Astrocyte (in vitro differentiated cells and primary cell): Measurements from ENCODE around the gene RBPJL. TPM values are rescaled to one million over a fixed set of nuclear protein-coding genes. Genes with fewer than 3 reads are reported as not detected.

Experiments used
- DNase-seq: peaks from one replicate; pipeline ENCODE4 v3.0.0-alpha.2; 2010; ENCODE audit warnings: low read depth
- FAIRE-seq: peaks from 2 replicates; lab custom pipeline; 2011; peaks lifted over from hg19 to GRCh38; lab: Jason Lieb, UNC
- H2AFZ ChIP-seq: 2 replicates; pipeline ENCODE4 v1.6.0; 2012; ENCODE audit warnings: low read depth, low read length, inconsistent platforms
- H3K27ac ChIP-seq: 2 replicates; pipeline ENCODE4 v1.5.1; 2011; ENCODE audit warnings: low read depth, low read length, inconsistent platforms
- H3K27me3 ChIP-seq: 2 replicates; pipeline ENCODE4 v1.6.0; 2011; ENCODE audit warnings: low read length, inconsistent platforms; ENCODE audit not compliant: insufficient read depth
- H3K36me3 ChIP-seq: 2 replicates; pipeline ENCODE4 v1.5.1; 2011; ENCODE audit warnings: low read length, inconsistent platforms; ENCODE audit not compliant: insufficient read depth
- H3K4me1 ChIP-seq: 2 replicates; pipeline ENCODE4 v1.5.1; 2011; ENCODE audit warnings: low read length, inconsistent platforms; ENCODE audit not compliant: insufficient read depth
- H3K4me2 ChIP-seq: 2 replicates; pipeline ENCODE4 v1.6.0; 2012; ENCODE audit warnings: low read length, inconsistent platforms
- H3K4me3 ChIP-seq: 2 replicates; pipeline ENCODE4 v1.5.1; 2011; ENCODE audit warnings: low read depth, mild to moderate bottlenecking, low read length, inconsistent platforms; ENCODE audit not compliant: insufficient read depth
- H3K79me2 ChIP-seq: 2 replicates; pipeline ENCODE4 v1.6.0; 2012; ENCODE audit warnings: mild to moderate bottlenecking, low read length, inconsistent platforms; ENCODE audit not compliant: insufficient read depth
- H3K9ac ChIP-seq: 2 replicates; pipeline ENCODE4 v1.6.0; 2012; ENCODE audit warnings: mild to moderate bottlenecking, low read length, inconsistent platforms
- H3K9me3 ChIP-seq: 2 replicates; pipeline ENCODE4 v1.5.1; 2012; ENCODE audit warnings: low read depth, mild to moderate bottlenecking, low read length, inconsistent platforms; ENCODE audit not compliant: insufficient read depth
- H4K20me1 ChIP-seq: 2 replicates; pipeline ENCODE4 v1.6.0; 2012; ENCODE audit warnings: low read length, inconsistent platforms; ENCODE audit not compliant: insufficient read depth
- H3K27ac Mint-ChIP-seq: one replicate; pipeline ENCODE4 v1.8.0; 2021; ENCODE audit warnings: mild to moderate bottlenecking, mixed read lengths; ENCODE audit not compliant: unreplicated experiment
- H3K27me3 Mint-ChIP-seq: one replicate; pipeline ENCODE4 v1.8.0; 2021; ENCODE audit warnings: low read depth, mixed read lengths; ENCODE audit not compliant: unreplicated experiment
- H3K36me3 Mint-ChIP-seq: one replicate; pipeline ENCODE4 v1.8.0; 2021; ENCODE audit warnings: low read depth, mixed read lengths; ENCODE audit not compliant: unreplicated experiment
- H3K4me1 Mint-ChIP-seq: one replicate; pipeline ENCODE4 v1.8.0; 2021; ENCODE audit warnings: low read depth, mixed read lengths; ENCODE audit not compliant: unreplicated experiment
- H3K4me3 Mint-ChIP-seq: one replicate; pipeline ENCODE4 v1.8.0; 2021; ENCODE audit warnings: mild to moderate bottlenecking, moderate library complexity, mixed read lengths; ENCODE audit not compliant: unreplicated experiment
- H3K9me3 Mint-ChIP-seq: one replicate; pipeline ENCODE4 v1.8.0; 2021; ENCODE audit warnings: mild to moderate bottlenecking, mixed read lengths; ENCODE audit not compliant: unreplicated experiment
- CTCF ChIP-seq: IDR thresholded peaks from 2 replicates; pipeline ENCODE4 v1.5.1; 2011; ENCODE audit warnings: low read depth, mild to moderate bottlenecking, inconsistent platforms, low read length, moderate library complexity; ENCODE audit not compliant: insufficient read depth
- EZH2 ChIP-seq: IDR thresholded peaks from 2 replicates; pipeline ENCODE4 v1.6.1; 2012; ENCODE audit warnings: mild to moderate bottlenecking, low read length, inconsistent platforms; ENCODE audit not compliant: insufficient read depth
- total RNA-seq: library from RNA; stranded (reverse); gene quantifications from 2 replicates; pipeline ENCODE4 v1.2.1, GENCODE V29; 2021

Gene RBPJL
- total RNA-seq, 1 donor from 2014 or later: not detected

- no peaks in the 10 kb centered on the region for H3K36me3 Mint-ChIP-seq
- peak overlapping the region; percentile 92 for H3K4me3 ChIP-seq
- H3K4me1 ChIP-seq: peaks cover 60% of the 10 kb centered on the region
- H3K27ac Mint-ChIP-seq: peak overlapping the region; percentile 6
- no peaks in the 10 kb centered on the region for H3K27me3 Mint-ChIP-seq
- peaks cover 68% of the 10 kb centered on the region for H3K79me2 ChIP-seq
- H3K36me3 ChIP-seq: no peaks in the 10 kb centered on the region
- H3K27me3 ChIP-seq: no peaks in the 10 kb centered on the region
- H3K9me3 ChIP-seq: no peaks in the 10 kb centered on the region
- no peak overlapping the region for H2AFZ ChIP-seq
- peak overlapping the region; percentile 95 for H3K4me2 ChIP-seq
- H3K4me1 Mint-ChIP-seq: peaks cover 53% of the 10 kb centered on the region
- H3K4me3 Mint-ChIP-seq: peak overlapping the region; percentile 97
- peaks cover 42% of the 10 kb centered on the region for H4K20me1 ChIP-seq
- FAIRE-seq: no peak
- peak overlapping the region; percentile 99 for H3K9ac ChIP-seq
- no peaks in the 10 kb centered on the region for H3K9me3 Mint-ChIP-seq
- no peak for DNase-seq
- TF ChIP-seq EZH2: no peak
- no peak for TF ChIP-seq CTCF
- peak overlapping the region; percentile 90 for H3K27ac ChIP-seq
These were observed 39.7 kb downstream of the RBPJL start for GRCh38 chr20:45346291-45346718.

- no peak for DNase-seq
- no peak overlapping the region for H2AFZ ChIP-seq
- peaks cover 63% of the 10 kb centered on the region for H3K79me2 ChIP-seq
- H3K4me2 ChIP-seq: peak overlapping the region; percentile 95
- H3K4me1 ChIP-seq: peaks cover 55% of the 10 kb centered on the region
- peak overlapping the region; percentile 62 for H3K27ac Mint-ChIP-seq
- H3K36me3 ChIP-seq: no peaks in the 10 kb centered on the region
- H4K20me1 ChIP-seq: peaks cover 36% of the 10 kb centered on the region
- no peaks in the 10 kb centered on the region for H3K27me3 ChIP-seq
- no peaks in the 10 kb centered on the region for H3K27me3 Mint-ChIP-seq
- peaks cover 50% of the 10 kb centered on the region for H3K4me1 Mint-ChIP-seq
- peak overlapping the region; percentile 99 for H3K9ac ChIP-seq
- no peaks in the 10 kb centered on the region for H3K9me3 Mint-ChIP-seq
- H3K4me3 ChIP-seq: peak overlapping the region; percentile 92
- TF ChIP-seq EZH2 (no peak), CTCF (no peak)
- H3K9me3 ChIP-seq: no peaks in the 10 kb centered on the region
- H3K36me3 Mint-ChIP-seq: no peaks in the 10 kb centered on the region
- H3K27ac ChIP-seq: peak overlapping the region; percentile 90
- FAIRE-seq: no peak
- H3K4me3 Mint-ChIP-seq: peak overlapping the region; percentile 97
These were observed 40.2 kb downstream of the RBPJL start for GRCh38 chr20:45346851-45347250.

GRCh38 chr20:45347297-45347935 is 40.8 kb downstream of the RBPJL start:
- H3K79me2 ChIP-seq: peaks cover 57% of the 10 kb centered on the region
- H3K9me3 Mint-ChIP-seq: no peaks in the 10 kb centered on the region
- H3K27me3 Mint-ChIP-seq: no peaks in the 10 kb centered on the region
- peaks cover 36% of the 10 kb centered on the region for H4K20me1 ChIP-seq
- peak overlapping the region; percentile 90 for H3K27ac ChIP-seq
- DNase-seq (no peak), FAIRE-seq (no peak)
- peak overlapping the region; percentile 92 for H3K4me3 ChIP-seq
- no peak for TF ChIP-seq CTCF
- TF ChIP-seq EZH2: no peak
- H3K27me3 ChIP-seq: no peaks in the 10 kb centered on the region
- no peaks in the 10 kb centered on the region for H3K9me3 ChIP-seq
- no peak overlapping the region for H2AFZ ChIP-seq
- H3K27ac Mint-ChIP-seq: peak overlapping the region; percentile 62
- H3K4me1 Mint-ChIP-seq: peaks cover 44% of the 10 kb centered on the region
- H3K4me1 ChIP-seq: peaks cover 49% of the 10 kb centered on the region
- H3K4me2 ChIP-seq: peak overlapping the region; percentile 95
- peak overlapping the region; percentile 97 for H3K4me3 Mint-ChIP-seq
- peak overlapping the region; percentile 99 for H3K9ac ChIP-seq
- no peaks in the 10 kb centered on the region for H3K36me3 Mint-ChIP-seq
- H3K36me3 ChIP-seq: no peaks in the 10 kb centered on the region
